HepG2 (cell line): ENCODE data around the gene FCHSD1. TPM values are rescaled to one million over a fixed set of nuclear protein-coding genes. Genes with fewer than 3 reads are reported as not detected.

Experiments used
- BHLHE40 ChIP-seq: IDR thresholded peaks from 2 replicates; pipeline ENCODE4 v1.6.1; 2011; ENCODE audit warnings: low read length, improper control_type of control experiment
- CAMTA2 ChIP-seq: sonication (generic); formaldehyde crosslinking; IDR thresholded peaks from 2 replicates; pipeline ENCODE4 v1.4.0; 2020; ENCODE audit warnings: mild to moderate bottlenecking, missing genetic modification reagents, borderline replicate concordance
- CREB1 ChIP-seq, 2 experiments: fragments of 450-650 bp in 1 of 2; IDR thresholded peaks; 2 replicates each; pipeline ENCODE4 v1.6.1; 2016 to 2017; ENCODE audit warnings: control low read depth in 1 of 2, mild to moderate bottlenecking in 1 of 2, missing compliant biosample characterization in 1 of 2, missing genetic modification characterization in 1 of 2
- CSRNP1 ChIP-seq: sonication (generic); formaldehyde crosslinking; IDR thresholded peaks from 2 replicates; pipeline ENCODE4 v1.8.1; 2023; ENCODE audit warnings: mild to moderate bottlenecking, missing genetic modification reagents
- GTF3A ChIP-seq: sonication (generic); formaldehyde crosslinking; conservative IDR thresholded peaks from 2 replicates; pipeline ENCODE4 v1.4.0; 2020; ENCODE audit warnings: mild to moderate bottlenecking, missing genetic modification reagents
- HMG20A ChIP-seq: IDR thresholded peaks from 2 replicates; pipeline ENCODE4 v1.6.1; 2016; ENCODE audit warnings: borderline replicate concordance
- HNRNPL ChIP-seq: fragments of 200-400 bp; formaldehyde crosslinking; IDR thresholded peaks from 2 replicates; pipeline ENCODE4 v1.6.1; 2017; ENCODE audit warnings: mild to moderate bottlenecking, low read depth, low read length
- JUND ChIP-seq: sonication (generic); formaldehyde crosslinking; IDR thresholded peaks from 2 replicates; pipeline ENCODE4 v1.8.0; 2022; ENCODE audit warnings: mild to moderate bottlenecking, missing genetic modification reagents
- STAG1 ChIP-seq: sonication (generic); formaldehyde crosslinking; IDR thresholded peaks from 2 replicates; pipeline ENCODE4 v1.4.0; 2020; ENCODE audit warnings: missing genetic modification reagents
- THAP11 ChIP-seq: IDR thresholded peaks from 2 replicates; pipeline ENCODE4 v1.6.1; 2016; ENCODE audit warnings: missing biosample characterization, missing genetic modification reagents
- TRIM24 ChIP-seq: sonication (generic); formaldehyde crosslinking; IDR thresholded peaks from 2 replicates; pipeline ENCODE4 v1.8.0; 2022; ENCODE audit warnings: mild to moderate bottlenecking, missing genetic modification reagents
- ZNF616 ChIP-seq: sonication (generic); formaldehyde crosslinking; IDR thresholded peaks from 2 replicates; pipeline ENCODE4 v1.5.0; 2020; ENCODE audit warnings: low read depth, mild to moderate bottlenecking, missing genetic modification reagents
- polyA plus RNA-seq, 8 experiments: library from polyadenylated mRNA; depleted of rRNA in 3 of 8; stranded (reverse) in 7 of 8; unstranded in 1 of 8; fragments of >200 nt; fragmentation: Illumina TruSeq in 4 of 8; extraction: Trizol in 4 of 8; gene quantifications; 2 replicates each; pipeline versions ENCODE4 v1.2.1 to v1.2.3, GENCODE V29; 2011 to 2016; ENCODE audit warnings: low read depth in 4 of 8, missing spikeins in 1 of 8, mixed read lengths in 1 of 8; ENCODE audit not compliant: insufficient read depth in 1 of 8
- total RNA-seq, 5 experiments: library from RNA; depleted of rRNA; stranded (reverse); fragments of >200 nt; fragmentation: Illumina TruSeq; extraction: Trizol; gene quantifications; 2 replicates each; pipeline ENCODE4 v1.2.3, GENCODE V29; 2016; ENCODE audit warnings: low read depth in 1 of 5
- TF ChIP-seq, protein P1 (sequence below): sonication (generic); formaldehyde crosslinking; IDR thresholded peaks from 2 replicates; pipeline ENCODE4; 2020; ENCODE audit warnings: missing genetic modification reagents, mild to moderate bottlenecking, borderline replicate concordance
- TF ChIP-seq, protein P2 (sequence below): sonication (generic); formaldehyde crosslinking; IDR thresholded peaks from 2 replicates; pipeline ENCODE4 v1.5.0; 2020; ENCODE audit warnings: missing genetic modification reagents
- TF ChIP-seq, protein P3 (sequence below): sonication (generic); formaldehyde crosslinking; IDR thresholded peaks from 2 replicates; pipeline ENCODE4 v1.5.1; 2020; ENCODE audit warnings: mild to moderate bottlenecking, missing genetic modification reagents, moderate library complexity
- TF ChIP-seq, protein P4 (sequence below): sonication (generic); formaldehyde crosslinking; IDR thresholded peaks from 2 replicates; pipeline ENCODE4 v1.4.0; 2020; ENCODE audit warnings: missing genetic modification reagents, borderline replicate concordance
- TF ChIP-seq, protein P5 (sequence below): IDR thresholded peaks from 2 replicates; pipeline ENCODE4 v1.6.1; 2016

Gene FCHSD1
- total and polyA plus RNA-seq, 2 of the 13 experiments (the other 11 are each of a cell fraction or from before 2014, with no cell fraction given): 5.5 to 15.4 TPM

DNA sequence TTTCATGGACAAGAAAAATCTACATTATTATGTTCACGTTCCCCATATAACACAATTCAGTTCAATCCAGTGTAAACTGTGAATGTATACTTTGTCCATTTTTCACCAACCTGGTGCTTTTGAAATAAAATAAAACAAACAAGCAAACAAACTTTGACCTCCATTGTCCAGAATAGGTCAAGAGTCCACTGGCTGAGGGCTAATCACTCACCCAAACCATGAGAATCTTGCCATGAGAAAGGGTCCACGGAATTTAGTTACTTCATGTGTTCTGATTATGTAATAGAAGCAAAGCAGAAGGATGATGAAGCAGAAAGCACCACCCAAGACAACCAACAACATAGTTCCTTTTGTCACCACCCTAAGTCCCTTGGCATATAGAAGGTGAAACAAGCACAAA is 61.1 kb downstream of the FCHSD1 start (continued):
- TF ChIP-seq CSRNP1 (CRISPR knock-in tag): no peak
- TF ChIP-seq, protein P1, sequence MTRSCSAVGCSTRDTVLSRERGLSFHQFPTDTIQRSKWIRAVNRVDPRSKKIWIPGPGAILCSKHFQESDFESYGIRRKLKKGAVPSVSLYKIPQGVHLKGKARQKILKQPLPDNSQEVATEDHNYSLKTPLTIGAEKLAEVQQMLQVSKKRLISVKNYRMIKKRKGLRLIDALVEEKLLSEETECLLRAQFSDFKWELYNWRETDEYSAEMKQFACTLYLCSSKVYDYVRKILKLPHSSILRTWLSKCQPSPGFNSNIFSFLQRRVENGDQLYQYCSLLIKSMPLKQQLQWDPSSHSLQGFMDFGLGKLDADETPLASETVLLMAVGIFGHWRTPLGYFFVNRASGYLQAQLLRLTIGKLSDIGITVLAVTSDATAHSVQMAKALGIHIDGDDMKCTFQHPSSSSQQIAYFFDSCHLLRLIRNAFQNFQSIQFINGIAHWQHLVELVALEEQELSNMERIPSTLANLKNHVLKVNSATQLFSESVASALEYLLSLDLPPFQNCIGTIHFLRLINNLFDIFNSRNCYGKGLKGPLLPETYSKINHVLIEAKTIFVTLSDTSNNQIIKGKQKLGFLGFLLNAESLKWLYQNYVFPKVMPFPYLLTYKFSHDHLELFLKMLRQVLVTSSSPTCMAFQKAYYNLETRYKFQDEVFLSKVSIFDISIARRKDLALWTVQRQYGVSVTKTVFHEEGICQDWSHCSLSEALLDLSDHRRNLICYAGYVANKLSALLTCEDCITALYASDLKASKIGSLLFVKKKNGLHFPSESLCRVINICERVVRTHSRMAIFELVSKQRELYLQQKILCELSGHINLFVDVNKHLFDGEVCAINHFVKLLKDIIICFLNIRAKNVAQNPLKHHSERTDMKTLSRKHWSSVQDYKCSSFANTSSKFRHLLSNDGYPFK (CRISPR knock-in tag): no peak
- TF ChIP-seq, protein P2, sequence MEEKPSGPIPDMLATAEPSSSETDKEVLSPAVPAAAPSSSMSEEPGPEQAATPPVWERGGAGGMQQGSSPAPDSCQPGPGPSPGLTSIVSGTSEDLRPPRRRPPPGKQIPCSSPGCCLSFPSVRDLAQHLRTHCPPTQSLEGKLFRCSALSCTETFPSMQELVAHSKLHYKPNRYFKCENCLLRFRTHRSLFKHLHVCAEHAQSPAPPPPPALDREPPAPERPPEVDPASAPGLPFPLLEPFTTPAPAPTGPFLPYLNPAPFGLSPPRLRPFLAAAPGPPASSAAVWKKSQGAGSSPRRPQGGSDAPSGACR (CRISPR knock-in tag): no peak
- no peak for TF ChIP-seq GTF3A (CRISPR knock-in tag)
- TF ChIP-seq STAG1 (CRISPR knock-in tag): no peak
- no peak for TF ChIP-seq JUND (CRISPR knock-in tag)
- TF ChIP-seq TRIM24 (CRISPR knock-in tag): peak; percentile 80
- TF ChIP-seq, protein P3, sequence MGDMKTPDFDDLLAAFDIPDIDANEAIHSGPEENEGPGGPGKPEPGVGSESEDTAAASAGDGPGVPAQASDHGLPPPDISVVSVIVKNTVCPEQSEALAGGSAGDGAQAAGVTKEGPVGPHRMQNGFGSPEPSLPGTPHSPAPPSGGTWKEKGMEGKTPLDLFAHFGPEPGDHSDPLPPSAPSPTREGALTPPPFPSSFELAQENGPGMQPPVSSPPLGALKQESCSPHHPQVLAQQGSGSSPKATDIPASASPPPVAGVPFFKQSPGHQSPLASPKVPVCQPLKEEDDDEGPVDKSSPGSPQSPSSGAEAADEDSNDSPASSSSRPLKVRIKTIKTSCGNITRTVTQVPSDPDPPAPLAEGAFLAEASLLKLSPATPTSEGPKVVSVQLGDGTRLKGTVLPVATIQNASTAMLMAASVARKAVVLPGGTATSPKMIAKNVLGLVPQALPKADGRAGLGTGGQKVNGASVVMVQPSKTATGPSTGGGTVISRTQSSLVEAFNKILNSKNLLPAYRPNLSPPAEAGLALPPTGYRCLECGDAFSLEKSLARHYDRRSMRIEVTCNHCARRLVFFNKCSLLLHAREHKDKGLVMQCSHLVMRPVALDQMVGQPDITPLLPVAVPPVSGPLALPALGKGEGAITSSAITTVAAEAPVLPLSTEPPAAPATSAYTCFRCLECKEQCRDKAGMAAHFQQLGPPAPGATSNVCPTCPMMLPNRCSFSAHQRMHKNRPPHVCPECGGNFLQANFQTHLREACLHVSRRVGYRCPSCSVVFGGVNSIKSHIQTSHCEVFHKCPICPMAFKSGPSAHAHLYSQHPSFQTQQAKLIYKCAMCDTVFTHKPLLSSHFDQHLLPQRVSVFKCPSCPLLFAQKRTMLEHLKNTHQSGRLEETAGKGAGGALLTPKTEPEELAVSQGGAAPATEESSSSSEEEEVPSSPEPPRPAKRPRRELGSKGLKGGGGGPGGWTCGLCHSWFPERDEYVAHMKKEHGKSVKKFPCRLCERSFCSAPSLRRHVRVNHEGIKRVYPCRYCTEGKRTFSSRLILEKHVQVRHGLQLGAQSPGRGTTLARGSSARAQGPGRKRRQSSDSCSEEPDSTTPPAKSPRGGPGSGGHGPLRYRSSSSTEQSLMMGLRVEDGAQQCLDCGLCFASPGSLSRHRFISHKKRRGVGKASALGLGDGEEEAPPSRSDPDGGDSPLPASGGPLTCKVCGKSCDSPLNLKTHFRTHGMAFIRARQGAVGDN (CRISPR knock-in tag): no peak
- TF ChIP-seq THAP11: peak; percentile 55
- peak; percentile 74; the same call in 1 of the 2 replicates for TF ChIP-seq HMG20A (CRISPR knock-in tag)
- TF ChIP-seq CREB1 (IDR thresholded peaks at IDR 0.05): no peak
- TF ChIP-seq CREB1 (CRISPR knock-in tag; IDR thresholded peaks at IDR 0.05): peak; percentile 55
- TF ChIP-seq, protein P4, sequence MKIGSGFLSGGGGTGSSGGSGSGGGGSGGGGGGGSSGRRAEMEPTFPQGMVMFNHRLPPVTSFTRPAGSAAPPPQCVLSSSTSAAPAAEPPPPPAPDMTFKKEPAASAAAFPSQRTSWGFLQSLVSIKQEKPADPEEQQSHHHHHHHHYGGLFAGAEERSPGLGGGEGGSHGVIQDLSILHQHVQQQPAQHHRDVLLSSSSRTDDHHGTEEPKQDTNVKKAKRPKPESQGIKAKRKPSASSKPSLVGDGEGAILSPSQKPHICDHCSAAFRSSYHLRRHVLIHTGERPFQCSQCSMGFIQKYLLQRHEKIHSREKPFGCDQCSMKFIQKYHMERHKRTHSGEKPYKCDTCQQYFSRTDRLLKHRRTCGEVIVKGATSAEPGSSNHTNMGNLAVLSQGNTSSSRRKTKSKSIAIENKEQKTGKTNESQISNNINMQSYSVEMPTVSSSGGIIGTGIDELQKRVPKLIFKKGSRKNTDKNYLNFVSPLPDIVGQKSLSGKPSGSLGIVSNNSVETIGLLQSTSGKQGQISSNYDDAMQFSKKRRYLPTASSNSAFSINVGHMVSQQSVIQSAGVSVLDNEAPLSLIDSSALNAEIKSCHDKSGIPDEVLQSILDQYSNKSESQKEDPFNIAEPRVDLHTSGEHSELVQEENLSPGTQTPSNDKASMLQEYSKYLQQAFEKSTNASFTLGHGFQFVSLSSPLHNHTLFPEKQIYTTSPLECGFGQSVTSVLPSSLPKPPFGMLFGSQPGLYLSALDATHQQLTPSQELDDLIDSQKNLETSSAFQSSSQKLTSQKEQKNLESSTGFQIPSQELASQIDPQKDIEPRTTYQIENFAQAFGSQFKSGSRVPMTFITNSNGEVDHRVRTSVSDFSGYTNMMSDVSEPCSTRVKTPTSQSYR (CRISPR knock-in tag): no peak
- TF ChIP-seq BHLHE40: no peak
- TF ChIP-seq HNRNPL: no peak
- TF ChIP-seq CAMTA2 (CRISPR knock-in tag): no peak
- TF ChIP-seq, protein P5, sequence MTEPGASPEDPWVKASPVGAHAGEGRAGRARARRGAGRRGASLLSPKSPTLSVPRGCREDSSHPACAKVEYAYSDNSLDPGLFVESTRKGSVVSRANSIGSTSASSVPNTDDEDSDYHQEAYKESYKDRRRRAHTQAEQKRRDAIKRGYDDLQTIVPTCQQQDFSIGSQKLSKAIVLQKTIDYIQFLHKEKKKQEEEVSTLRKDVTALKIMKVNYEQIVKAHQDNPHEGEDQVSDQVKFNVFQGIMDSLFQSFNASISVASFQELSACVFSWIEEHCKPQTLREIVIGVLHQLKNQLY: 0 out of 2 replicates have a peak, but pooled peaks have one; percentile 78
- TF ChIP-seq ZNF616 (CRISPR knock-in tag): no peak
